Type B pancreatic cell (in vitro differentiated cells): ENCODE measurements around the gene CAVIN3. TPM values are rescaled to one million over a fixed set of nuclear protein-coding genes. Genes with fewer than 3 reads are reported as not detected.

ENCODE experiments used
- DNase-seq: peaks from one replicate; pipeline ENCODE4 v3.0.0; 2021; ENCODE audit warnings: mixed read lengths; ENCODE audit not compliant: unreplicated experiment; ENCODE audit errors: extremely low spot score
- H3K27ac Mint-ChIP-seq: 2 replicates; pipeline ENCODE4 v1.8.0; 2021; ENCODE audit warnings: mild to moderate bottlenecking, mixed read lengths
- H3K27me3 Mint-ChIP-seq: 2 replicates; pipeline ENCODE4 v1.8.0; 2021; ENCODE audit warnings: mixed read lengths
- H3K36me3 Mint-ChIP-seq: 2 replicates; pipeline ENCODE4 v1.8.0; 2021; ENCODE audit warnings: mixed read lengths
- H3K4me1 Mint-ChIP-seq: one replicate; pipeline ENCODE4 v1.8.0; 2021; ENCODE audit warnings: mixed read lengths; ENCODE audit not compliant: unreplicated experiment
- H3K4me3 Mint-ChIP-seq: 2 replicates; pipeline ENCODE4 v1.8.0; 2021; ENCODE audit warnings: mild to moderate bottlenecking, mixed read lengths
- H3K9me3 Mint-ChIP-seq: 2 replicates; pipeline ENCODE4 v1.8.0; 2021; ENCODE audit warnings: mixed read lengths
- total RNA-seq: library from RNA; stranded (reverse); gene quantifications from 2 replicates; pipeline ENCODE4 v1.2.1, GENCODE V29; 2021; ENCODE audit warnings: low replicate concordance
- TF ChIP-seq, protein P1 (sequence below): fragments of 200-600 bp; sonication (generic); conservative IDR thresholded peaks from 2 replicates; pipeline ENCODE4 v1.5.0; 2021; ENCODE audit warnings: antibody characterized with exemption, mild to moderate bottlenecking

CAVIN3 gene
- total RNA-seq, 1 donor from 2014 or later, result 4.2 TPM

- H3K4me3 Mint-ChIP-seq, result no peak overlapping the region
- no peak for DNase-seq
- TF ChIP-seq, protein P1, sequence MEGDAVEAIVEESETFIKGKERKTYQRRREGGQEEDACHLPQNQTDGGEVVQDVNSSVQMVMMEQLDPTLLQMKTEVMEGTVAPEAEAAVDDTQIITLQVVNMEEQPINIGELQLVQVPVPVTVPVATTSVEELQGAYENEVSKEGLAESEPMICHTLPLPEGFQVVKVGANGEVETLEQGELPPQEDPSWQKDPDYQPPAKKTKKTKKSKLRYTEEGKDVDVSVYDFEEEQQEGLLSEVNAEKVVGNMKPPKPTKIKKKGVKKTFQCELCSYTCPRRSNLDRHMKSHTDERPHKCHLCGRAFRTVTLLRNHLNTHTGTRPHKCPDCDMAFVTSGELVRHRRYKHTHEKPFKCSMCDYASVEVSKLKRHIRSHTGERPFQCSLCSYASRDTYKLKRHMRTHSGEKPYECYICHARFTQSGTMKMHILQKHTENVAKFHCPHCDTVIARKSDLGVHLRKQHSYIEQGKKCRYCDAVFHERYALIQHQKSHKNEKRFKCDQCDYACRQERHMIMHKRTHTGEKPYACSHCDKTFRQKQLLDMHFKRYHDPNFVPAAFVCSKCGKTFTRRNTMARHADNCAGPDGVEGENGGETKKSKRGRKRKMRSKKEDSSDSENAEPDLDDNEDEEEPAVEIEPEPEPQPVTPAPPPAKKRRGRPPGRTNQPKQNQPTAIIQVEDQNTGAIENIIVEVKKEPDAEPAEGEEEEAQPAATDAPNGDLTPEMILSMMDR, result no peak
- H3K9me3 Mint-ChIP-seq, result no peaks in the 10 kb centered on the region
- peaks cover 3% of the 10 kb centered on the region for H3K27me3 Mint-ChIP-seq
- no peaks in the 10 kb centered on the region for H3K36me3 Mint-ChIP-seq
- no peak overlapping the region for H3K27ac Mint-ChIP-seq
- no peaks in the 10 kb centered on the region for H3K4me1 Mint-ChIP-seq
These were observed 50.3 kb downstream of the CAVIN3 start for GRCh38 chr11:6269994-6270393.

Other genes with a start within 250 kb of the CAVIN3 start
- not detected in 2 replicates for gene OR56B4, start 212.8 kb downstream of the CAVIN3 start, total RNA-seq
- not detected in 2 replicates for gene OR52B2, start 150.2 kb downstream of the CAVIN3 start, total RNA-seq
- not detected in 2 replicates for gene OR52W1, start 121.3 kb downstream of the CAVIN3 start, total RNA-seq
- not detected in 2 replicates for gene C11orf42, start 114.9 kb downstream of the CAVIN3 start, total RNA-seq
- 50.7 and 52.5 TPM in 2 replicates for gene FHIP1B, start 85.9 kb downstream of the CAVIN3 start, total RNA-seq
- gene CNGA4, start 81.4 kb downstream of the CAVIN3 start, total RNA-seq, result 0.62 and 0.68 TPM in 2 replicates
- 0.90 and 1.1 TPM in 2 replicates for gene CCKBR, start 60.7 kb downstream of the CAVIN3 start, total RNA-seq
- 31.6 and 50.0 TPM in 2 replicates for gene SMPD1, start 70.0 kb upstream of the CAVIN3 start, total RNA-seq
- 38.4 and 61.6 TPM in 2 replicates for gene APBB1, start 98.6 kb upstream of the CAVIN3 start, total RNA-seq
- 1.5 and 1.9 TPM in 2 replicates for gene HPX, start 120.5 kb upstream of the CAVIN3 start, total RNA-seq
- 15.6 and 22.9 TPM in 2 replicates for gene TRIM3, start 153.4 kb upstream of the CAVIN3 start, total RNA-seq
- gene ARFIP2, start 160.8 kb upstream of the CAVIN3 start, total RNA-seq, result 60.9 and 77.3 TPM in 2 replicates
- 31.2 and 35.7 TPM in 2 replicates for gene TIMM10B, start 161.0 kb upstream of the CAVIN3 start, total RNA-seq
- gene DNHD1, start 176.8 kb upstream of the CAVIN3 start, total RNA-seq, result 5.6 and 9.9 TPM in 2 replicates